Measurements from ENCODE around the gene BEND2. TPM values are rescaled to one million over a fixed set of nuclear protein-coding genes. Genes with fewer than 3 reads are reported as not detected.

The BEND2 gene
- total RNA-seq, 1 experiment from 2014 or later, result not detected

DNA sequence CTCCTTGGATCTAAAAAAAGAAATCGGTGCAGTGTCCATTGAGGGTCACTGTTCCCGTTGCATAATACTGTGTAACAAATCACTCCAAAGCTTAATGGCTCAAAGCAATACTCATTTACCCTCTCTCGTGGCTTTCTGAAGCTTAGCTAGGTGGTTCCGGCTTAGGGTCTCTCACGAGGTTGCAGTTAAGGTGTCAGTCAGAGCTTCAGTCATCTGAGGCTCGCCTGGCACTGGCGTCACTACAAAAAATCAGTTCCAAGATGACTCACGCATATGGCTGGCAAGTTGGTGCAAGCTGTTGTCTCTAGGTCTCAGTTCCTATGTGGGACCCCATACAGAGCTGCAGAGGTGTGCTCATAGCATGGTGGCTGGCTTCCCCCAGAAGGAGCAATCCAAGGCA, 91.0 kb downstream of the BEND2 start:
- Histone ChIP-seq H3K4me1 (replicated peaks; ENCODE audit: insufficient read depth) (no peaks in the 10 kb centered on the region), H3K9me2 (ENCODE audit: insufficient read depth) (no peaks in the 10 kb centered on the region), H3K79me2 (ENCODE audit: low read depth) (no peaks in the 10 kb centered on the region), H3K4me2 (no peak overlapping the region), H2AFZ (no peak overlapping the region), H4K20me1 (ENCODE audit: insufficient read depth) (no peaks in the 10 kb centered on the region), H3F3A (ENCODE audit: insufficient read depth, low read depth) (no peaks in the 10 kb centered on the region), H3K4me3 (no peak overlapping the region), H3K9me3 (ENCODE audit: insufficient read depth, low read depth) (no peaks in the 10 kb centered on the region), H3K27me3 (ENCODE audit: insufficient read depth, low read depth) (peaks cover 3% of the 10 kb centered on the region; the same call in 1 of the 2 replicates), H3K27ac (no peak overlapping the region), H3K36me3 (ENCODE audit: low read depth) (no peaks in the 10 kb centered on the region)
- ChIA-PET CTCF (no interaction called here), POLR2A (ENCODE audit: unreplicated experiment) (no interaction called here)
- no TSS peak for BruUV-seq (replicated peaks)
- intact Hi-C loops (cut with micrococcal nuclease; ENCODE audit: unreplicated experiment), result no loop called here
- TF ChIP-seq, protein P1, sequence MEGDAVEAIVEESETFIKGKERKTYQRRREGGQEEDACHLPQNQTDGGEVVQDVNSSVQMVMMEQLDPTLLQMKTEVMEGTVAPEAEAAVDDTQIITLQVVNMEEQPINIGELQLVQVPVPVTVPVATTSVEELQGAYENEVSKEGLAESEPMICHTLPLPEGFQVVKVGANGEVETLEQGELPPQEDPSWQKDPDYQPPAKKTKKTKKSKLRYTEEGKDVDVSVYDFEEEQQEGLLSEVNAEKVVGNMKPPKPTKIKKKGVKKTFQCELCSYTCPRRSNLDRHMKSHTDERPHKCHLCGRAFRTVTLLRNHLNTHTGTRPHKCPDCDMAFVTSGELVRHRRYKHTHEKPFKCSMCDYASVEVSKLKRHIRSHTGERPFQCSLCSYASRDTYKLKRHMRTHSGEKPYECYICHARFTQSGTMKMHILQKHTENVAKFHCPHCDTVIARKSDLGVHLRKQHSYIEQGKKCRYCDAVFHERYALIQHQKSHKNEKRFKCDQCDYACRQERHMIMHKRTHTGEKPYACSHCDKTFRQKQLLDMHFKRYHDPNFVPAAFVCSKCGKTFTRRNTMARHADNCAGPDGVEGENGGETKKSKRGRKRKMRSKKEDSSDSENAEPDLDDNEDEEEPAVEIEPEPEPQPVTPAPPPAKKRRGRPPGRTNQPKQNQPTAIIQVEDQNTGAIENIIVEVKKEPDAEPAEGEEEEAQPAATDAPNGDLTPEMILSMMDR (conservative IDR thresholded peaks at IDR 0.05), result no peak
- TF ChIP-seq EZH2 (IDR thresholded peaks at IDR 0.05; ENCODE audit: low read depth), result no peak
- no peak for DNase-seq

DNA sequence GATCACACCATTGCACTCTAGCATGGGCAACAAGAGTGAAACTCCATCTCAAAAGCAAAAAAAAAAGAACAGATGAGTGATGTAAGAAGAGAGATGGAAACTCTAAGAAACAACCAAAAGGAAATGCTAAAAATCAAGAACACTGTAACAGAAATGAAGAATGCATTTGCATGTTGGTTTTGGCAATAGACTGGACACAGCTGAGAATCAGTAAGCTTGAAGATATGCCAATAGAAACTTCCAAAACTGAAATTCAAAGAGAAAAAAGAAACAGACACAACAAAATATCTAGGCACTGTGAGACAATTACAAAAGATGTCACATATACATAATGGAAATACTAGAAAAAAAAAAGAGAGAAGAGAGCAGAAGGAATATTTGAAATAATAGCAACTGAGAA, 93.7 kb downstream of the BEND2 start:
- H3K4me1 ChIP-seq (replicated peaks; ENCODE audit: insufficient read depth), result no peaks in the 10 kb centered on the region
- no peaks in the 10 kb centered on the region for H3F3A ChIP-seq (ENCODE audit: insufficient read depth, low read depth)
- no peaks in the 10 kb centered on the region for H3K9me3 ChIP-seq (ENCODE audit: insufficient read depth, low read depth)
- ChIA-PET CTCF (no interaction called here), POLR2A (ENCODE audit: unreplicated experiment) (no interaction called here)
- H3K4me2 ChIP-seq, result no peak overlapping the region
- intact Hi-C loops (cut with micrococcal nuclease; ENCODE audit: unreplicated experiment), result no loop called here
- no peak for DNase-seq
- H3K27me3 ChIP-seq (ENCODE audit: insufficient read depth, low read depth), result peaks cover 5% of the 10 kb centered on the region; the same call in 1 of the 2 replicates
- TF ChIP-seq, protein P1 (conservative IDR thresholded peaks at IDR 0.05), result no peak
- TF ChIP-seq EZH2 (IDR thresholded peaks at IDR 0.05; ENCODE audit: low read depth), result no peak
- H3K4me3 ChIP-seq, result no peak overlapping the region
- no peaks in the 10 kb centered on the region for H3K79me2 ChIP-seq (ENCODE audit: low read depth)
- no peaks in the 10 kb centered on the region for H3K9me2 ChIP-seq (ENCODE audit: insufficient read depth)
- no TSS peak for BruUV-seq (replicated peaks)
- no peak overlapping the region for H2AFZ ChIP-seq
- H4K20me1 ChIP-seq (ENCODE audit: insufficient read depth), result no peaks in the 10 kb centered on the region
- H3K27ac ChIP-seq, result no peak overlapping the region
- H3K36me3 ChIP-seq (ENCODE audit: low read depth), result no peaks in the 10 kb centered on the region

DNA sequence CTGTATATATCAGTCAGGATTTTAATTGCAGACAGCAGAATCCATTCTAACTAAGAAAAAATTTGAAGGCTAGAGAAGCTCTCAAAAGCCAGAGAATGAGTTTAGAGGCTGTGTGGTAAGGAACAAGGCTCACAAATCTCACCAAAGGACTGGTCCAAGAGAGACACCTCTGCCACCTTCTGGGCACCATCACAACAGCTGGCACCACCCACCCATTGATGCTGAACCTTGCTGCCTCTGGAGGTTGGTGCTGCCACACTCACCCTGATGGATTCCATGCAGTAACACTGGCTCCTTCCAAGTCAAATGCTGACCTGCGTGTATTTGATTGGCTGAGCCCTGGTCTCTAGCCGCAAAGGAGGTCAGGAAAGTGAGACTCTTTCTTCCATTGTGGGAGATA, 100.8 kb downstream of the BEND2 start:
- Histone ChIP-seq H3K9me3 (ENCODE audit: insufficient read depth, low read depth) (no peaks in the 10 kb centered on the region), H3K27me3 (ENCODE audit: insufficient read depth, low read depth) (peaks cover 10% of the 10 kb centered on the region; the same call in 1 of the 2 replicates), H3K36me3 (ENCODE audit: low read depth) (no peaks in the 10 kb centered on the region), H3K4me1 (replicated peaks; ENCODE audit: insufficient read depth) (no peaks in the 10 kb centered on the region), H3K4me2 (no peak overlapping the region), H3K27ac (no peak overlapping the region), H4K20me1 (ENCODE audit: insufficient read depth) (no peaks in the 10 kb centered on the region), H2AFZ (no peak overlapping the region), H3K79me2 (ENCODE audit: low read depth) (no peaks in the 10 kb centered on the region), H3K9me2 (ENCODE audit: insufficient read depth) (no peaks in the 10 kb centered on the region), H3F3A (ENCODE audit: insufficient read depth, low read depth) (no peaks in the 10 kb centered on the region), H3K4me3 (no peak overlapping the region)
- DNase-seq, result no peak
- intact Hi-C loops (cut with micrococcal nuclease; ENCODE audit: unreplicated experiment), result no loop called here
- CTCF ChIA-PET, result no interaction called here
- no peak for TF ChIP-seq EZH2 (IDR thresholded peaks at IDR 0.05; ENCODE audit: low read depth)
- TF ChIP-seq, protein P1 (conservative IDR thresholded peaks at IDR 0.05), result no peak
- POLR2A ChIA-PET (ENCODE audit: unreplicated experiment), result no interaction called here
- BruUV-seq (replicated peaks), result no TSS peak

Other genes with a start within 250 kb of the BEND2 start
- 0.53 and 0.92 TPM in 2 replicates for gene SCML2, start 133.8 kb upstream of the BEND2 start, total RNA-seq (2021)
- 4.2 and 5.0 TPM in 2 replicates for gene CDKL5, start 204.7 kb upstream of the BEND2 start, total RNA-seq (2021)

Measured in PC-9 (cell line).